RPMI8226 (cell line): ENCODE results near the gene FOLR1.
"Not testable (repeated sequence)": the region's sequence is repeated elsewhere in the genome, so short reads cannot be mapped to it uniquely, and the experiment has no call there.

ENCODE experiments used
- DNase-seq: peaks from one replicate; pipeline ENCODE4 v3.0.0-alpha.2; 2015

The FOLR1 gene

DNA sequence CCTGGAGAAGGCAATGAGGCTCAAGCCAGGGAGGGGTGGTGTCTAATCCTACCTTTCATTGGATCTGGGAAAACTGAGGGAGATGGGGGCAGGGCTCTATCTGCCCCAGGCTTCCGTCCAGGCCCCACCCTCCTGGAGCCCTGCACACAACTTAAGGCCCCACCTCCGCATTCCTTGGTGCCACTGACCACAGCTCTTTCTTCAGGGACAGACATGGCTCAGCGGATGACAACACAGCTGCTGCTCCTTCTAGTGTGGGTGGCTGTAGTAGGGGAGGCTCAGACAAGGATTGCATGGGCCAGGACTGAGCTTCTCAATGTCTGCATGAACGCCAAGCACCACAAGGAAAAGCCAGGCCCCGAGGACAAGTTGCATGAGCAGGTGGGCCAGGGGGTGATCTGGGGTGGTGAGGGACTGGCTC is at the start of gene FOLR1:
TSS of gene FOLR1 (plus strand) at position 180 of the 421 bp plus-strand sequence. CDS start at position 214, 34 bp downstream.
- no peak for DNase-seq

DNA sequence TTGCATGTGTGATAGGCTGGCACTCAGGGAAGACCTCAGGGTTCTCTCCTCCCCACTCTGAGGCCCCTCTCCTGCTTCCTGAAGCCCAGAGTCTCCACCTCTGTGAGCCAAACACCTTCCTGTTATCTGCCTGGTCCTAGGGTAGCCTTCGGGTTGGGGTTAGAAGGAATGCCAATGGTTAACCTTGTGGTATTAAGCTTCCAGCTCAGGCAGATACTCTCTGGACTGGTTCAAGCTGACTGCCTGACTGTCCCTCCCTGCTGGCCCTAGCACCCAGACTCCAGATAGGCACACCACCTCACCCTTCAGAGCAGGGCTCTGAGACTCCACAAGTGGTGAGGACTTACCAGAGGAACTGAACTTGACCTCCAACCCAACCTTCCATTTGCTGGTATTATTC is 49.4 kb upstream of the FOLR1 start:
- not testable (repeated sequence) for DNase-seq

DNA sequence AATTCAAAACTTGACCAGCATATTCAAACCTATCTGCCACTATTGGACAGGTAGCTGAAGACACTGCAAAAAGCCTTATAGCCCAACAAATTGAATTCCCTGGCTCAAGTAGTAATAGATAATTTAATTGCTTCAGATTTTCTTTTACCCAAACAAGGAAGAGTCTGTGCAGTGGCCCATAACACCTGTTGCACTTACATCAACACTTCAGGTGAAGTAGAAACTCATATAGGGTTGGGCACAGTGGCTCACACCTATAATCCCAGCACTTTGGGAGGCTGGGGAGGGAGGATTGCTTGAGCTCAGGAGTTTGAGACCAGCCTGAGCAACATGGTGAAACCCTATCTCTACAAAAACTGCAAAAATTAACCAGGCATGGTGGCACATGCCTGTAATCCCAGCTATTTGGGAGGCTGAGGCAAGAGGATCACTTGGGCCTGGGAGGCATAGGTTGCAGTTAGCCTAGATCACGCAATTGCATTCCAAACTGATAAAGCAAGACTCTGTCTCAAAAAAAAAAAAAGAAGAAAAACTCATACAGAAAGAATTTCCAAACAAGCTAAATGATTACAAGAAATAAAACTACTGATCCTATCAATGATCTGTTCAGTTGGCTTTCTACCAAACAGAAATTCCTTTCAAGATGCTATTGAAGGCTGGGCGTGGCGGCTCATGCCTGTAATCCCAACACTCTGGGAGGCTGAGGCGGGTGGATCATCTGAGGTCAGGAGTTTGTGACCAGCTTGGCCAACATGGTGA is 47.0 kb upstream of the FOLR1 start:
- DNase-seq, result no peak

DNA sequence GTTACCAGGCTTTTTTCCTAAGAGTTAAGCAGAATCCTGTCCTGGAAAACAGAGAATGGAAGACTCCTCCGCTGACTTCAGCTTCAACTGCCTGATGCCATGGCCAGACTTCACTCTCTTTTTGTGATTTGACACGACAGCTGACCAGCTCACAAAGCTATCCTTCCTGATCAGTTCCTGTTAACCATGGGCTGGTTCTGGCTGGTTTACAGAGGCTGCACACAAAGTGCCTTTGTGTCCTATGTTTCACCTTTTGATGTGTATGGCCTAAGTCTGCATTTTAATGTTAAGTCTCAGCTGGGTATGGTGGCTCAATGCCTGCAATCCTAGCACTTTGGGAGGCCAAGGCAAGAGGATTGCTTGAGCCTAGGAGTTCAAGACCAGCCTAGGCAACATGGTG is 45.3 kb upstream of the FOLR1 start:
- DNase-seq, result no peak

DNA sequence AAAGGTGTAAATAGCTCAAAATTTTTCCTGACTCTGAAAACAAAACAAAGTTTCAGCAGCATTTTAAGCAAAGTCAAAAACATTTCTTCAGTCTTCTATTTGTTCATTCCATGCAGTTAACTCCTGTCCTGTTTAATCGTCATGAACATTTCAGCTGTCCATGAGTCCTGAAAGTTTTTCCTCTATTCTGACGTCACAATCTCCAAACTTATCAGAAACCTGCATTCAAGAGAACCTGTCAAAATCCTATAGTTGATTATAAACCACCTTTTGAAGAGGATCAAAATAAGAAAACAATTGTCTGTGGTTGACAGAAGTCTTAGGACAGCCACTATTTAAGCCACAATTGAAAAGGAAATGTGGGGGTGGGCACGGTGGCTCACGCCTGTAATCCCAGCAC is 41.1 kb upstream of the FOLR1 start:
- DNase-seq, result no peak

DNA sequence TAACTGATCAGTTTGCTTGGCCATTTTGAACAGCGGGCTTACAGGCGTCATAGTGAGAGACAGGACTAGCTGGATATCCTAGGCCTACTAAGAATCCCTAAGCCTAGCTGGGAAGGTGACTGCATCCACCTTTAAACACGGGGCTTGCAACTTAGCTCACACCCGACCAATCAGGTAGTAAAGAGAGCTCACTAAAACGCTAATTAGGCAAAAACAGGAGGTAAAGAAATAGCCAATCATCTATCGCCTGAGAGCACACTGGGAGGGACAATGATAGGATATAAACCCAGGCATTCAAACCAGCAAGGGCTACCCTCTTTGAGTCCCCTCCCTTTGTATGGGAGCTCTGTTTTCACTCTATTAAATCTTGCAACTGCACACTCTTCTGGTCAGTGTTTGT is 38.1 kb upstream of the FOLR1 start:
- DNase-seq, result not testable (repeated sequence)

DNA sequence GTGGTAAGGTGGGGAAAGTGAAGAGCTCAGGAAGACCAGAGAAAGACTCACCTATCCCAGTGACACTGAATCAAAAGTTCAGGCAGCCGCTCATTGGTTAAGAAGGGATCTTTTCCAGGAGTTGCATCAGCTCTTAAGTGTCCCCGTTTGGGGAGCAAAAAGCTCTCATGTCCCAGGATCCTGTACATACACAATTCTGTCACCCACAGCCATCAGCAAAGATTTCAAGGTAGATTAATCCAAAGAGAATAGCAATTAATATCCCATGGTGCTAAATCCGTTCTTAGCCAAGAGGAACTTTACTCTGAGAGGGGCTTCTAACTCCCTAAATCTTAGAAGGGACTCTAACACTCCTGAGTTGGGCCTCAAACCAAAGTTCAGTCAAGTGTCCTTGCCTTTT is 37.1 kb upstream of the FOLR1 start:
- no peak for DNase-seq

DNA sequence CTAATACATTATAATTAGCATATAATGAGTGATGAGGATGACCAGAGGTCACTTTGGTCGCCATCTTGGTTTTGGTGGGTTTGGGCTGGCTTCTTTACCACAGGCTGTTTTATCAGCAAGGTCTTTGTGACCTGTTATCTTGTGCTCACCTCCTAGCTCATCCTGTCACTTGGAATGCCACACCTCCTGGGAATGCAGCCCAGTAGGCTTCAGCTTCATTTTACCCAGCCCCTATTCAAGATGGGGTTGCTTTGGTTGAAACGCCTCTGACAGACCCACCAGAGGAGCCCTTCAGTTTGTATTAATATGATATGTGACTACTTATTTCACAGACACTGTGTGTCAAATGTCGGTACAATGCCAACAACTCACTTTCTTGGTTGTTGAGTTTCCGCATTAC is 36.2 kb upstream of the FOLR1 start:
- DNase-seq, result no peak

DNA sequence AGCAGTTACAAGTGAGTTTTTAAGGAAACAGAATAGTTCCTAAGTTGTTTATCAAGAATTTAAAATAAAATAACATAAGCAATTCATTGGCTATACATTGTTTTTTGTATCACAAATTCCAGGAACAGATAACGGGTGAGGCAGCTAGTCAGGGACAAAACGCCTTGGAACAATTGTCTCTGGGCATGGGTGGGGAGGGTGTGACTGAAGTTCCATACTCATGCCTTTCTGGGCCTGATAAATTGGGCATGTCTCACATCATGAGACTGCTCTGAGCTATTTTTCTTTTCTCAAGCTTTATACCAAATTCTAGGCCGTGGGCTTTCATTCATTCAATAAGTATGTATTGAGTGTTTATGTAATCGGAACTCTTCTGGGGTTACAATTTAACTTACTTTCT is 34.8 kb upstream of the FOLR1 start:
- DNase-seq, result no peak

DNA sequence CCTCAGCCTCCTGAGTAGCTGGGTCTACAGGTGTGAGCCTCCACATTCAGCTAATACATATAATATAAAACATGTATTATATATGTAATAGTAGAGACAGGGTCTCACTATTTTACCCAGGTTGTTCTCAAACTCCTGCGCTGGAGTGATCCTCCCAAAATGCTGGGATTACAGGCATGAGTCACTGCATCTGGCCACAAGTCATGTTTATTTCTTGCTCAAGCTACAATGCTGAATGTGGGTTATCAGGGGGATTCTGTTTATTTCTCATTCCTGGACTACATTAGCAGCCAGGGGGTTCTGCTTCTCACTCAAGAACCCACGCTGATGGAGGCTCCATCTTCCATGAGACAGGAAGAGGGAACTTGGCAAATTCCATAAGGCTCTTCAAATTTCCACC is 31.6 kb upstream of the FOLR1 start:
- DNase-seq, result no peak

DNA sequence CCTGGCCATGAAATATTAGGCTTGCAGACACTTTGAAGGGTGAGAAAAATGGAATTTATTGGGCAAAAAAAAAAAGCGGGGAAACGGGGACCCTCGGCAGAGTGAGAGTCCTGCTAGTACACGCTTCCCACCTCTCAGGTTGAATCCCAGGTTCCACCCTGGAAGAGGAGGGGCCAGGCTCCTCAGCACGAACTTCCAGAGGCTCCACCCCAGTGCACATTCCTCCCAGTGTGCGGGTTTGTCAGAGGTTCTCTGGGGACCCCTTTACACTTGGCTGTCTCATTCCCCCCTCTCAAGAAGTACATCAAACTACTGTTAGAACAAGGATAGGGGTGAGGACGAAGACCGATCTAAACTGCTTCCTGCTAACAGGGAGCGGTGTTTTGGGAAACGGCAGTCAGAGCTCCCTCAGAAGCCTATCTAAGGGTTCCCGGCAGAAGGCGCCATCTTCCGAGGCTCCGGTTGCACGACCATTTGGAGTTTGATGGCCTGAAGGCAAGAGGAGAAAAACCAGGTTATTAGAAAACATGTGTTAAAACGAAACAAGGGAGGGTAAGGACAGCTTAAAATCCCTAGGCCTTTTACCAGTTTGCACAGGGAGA is 28.9 kb upstream of the FOLR1 start:
- DNase-seq, result no peak

DNA sequence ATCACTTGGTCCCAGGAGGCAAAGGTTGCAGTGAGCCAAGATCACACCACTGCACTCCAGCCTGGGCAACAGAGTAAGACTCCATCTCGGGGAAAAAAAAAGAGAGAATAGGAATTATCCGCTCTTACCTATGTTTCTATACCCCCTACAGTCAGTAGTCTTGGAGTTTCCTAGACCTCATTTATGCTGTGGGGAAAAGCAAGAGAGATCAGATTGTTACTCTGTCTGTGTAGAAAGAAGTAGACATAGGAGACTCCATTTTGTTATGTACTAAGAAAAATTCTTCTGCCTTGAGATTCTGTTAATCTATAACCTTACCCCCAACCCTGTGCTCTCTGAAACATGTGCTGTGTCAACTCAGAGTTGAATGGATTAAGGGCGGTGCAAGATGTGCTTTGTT is 27.8 kb upstream of the FOLR1 start:
- not testable (repeated sequence) for DNase-seq

DNA sequence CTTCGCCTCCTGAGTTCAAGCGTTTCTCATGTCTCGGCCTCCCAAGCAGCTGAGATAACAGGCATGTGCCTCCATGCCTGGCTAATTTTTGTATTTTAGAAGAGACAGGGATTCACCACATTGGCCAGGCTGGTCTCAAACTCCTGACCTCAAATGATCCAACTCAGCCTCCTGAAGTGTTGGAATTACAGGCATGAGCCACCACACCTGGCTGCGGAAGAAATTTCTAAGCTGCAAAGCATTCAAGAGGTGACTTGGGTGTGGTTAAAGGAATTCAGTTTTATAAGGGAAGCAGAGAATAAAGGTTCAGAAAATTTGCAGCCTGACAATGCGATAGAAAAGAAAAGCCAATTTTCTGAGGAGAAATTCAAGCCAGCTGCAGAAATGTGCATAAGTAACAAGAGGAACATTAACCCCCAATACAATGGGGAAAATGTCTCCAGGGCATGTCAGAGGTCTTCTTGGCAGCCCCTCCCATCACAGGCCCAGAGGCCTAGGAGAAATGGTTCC is 22.8 kb upstream of the FOLR1 start:
- not testable (repeated sequence) for DNase-seq

DNA sequence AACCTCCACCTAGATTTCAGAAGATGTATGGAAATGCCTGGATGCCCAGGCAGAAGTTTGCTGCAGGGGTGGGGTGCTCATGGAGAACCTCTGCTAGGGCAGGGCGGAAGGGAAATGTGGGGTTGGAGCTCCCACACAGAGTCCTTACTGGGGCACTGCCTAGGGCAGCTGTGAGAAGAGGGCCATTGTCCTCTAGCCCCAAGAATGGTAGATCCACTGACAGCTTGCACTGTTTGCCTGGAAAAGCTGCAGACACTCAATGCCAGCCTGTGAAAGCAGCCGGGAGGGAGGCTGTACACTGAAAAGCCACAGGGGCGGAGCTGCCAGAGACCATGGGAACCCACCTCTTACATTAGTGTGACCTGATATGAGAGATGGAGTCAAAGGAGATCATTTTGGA is 22.2 kb upstream of the FOLR1 start:
- not testable (repeated sequence) for DNase-seq

DNA sequence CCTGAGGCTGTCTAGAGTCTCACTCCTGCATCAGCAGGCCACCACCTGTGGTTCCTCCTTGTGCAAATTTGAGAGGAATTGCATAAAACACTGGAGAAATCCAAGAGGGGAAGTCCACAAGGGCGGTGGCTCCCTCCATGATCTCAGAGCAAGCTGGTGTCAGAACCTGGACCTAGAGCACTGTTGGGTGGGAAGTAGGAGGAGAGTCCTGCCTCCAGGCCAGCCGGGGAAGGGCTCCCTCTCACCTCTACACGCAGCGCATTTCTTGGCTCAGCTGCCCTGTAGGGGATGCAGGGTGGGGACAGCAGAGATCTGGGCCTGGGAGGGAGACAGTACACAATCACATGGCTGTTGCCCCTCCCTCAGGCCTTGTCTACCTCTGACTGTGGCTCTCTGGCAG is 19.9 kb upstream of the FOLR1 start:
- DNase-seq, result not testable (repeated sequence)

DNA sequence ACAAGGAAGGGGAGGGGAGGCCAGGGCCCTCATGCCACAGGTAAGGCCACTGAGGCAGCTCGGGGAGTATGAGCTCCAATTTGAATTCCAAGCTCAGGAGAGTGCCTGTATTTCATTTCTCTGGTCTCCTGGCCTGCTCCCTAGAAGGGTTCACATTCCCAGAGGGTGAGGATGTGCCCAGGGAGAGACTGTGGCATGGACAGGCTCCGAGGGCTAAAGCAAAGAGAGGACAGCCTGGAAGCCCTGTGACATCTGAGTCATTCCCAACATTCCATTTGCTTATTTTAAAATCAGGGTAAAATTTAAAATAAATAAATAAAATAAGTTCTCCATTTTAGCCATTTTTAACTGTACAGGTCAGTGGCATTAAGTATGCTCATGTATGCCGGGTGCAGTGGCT is 18.6 kb upstream of the FOLR1 start:
- DNase-seq, result no peak

DNA sequence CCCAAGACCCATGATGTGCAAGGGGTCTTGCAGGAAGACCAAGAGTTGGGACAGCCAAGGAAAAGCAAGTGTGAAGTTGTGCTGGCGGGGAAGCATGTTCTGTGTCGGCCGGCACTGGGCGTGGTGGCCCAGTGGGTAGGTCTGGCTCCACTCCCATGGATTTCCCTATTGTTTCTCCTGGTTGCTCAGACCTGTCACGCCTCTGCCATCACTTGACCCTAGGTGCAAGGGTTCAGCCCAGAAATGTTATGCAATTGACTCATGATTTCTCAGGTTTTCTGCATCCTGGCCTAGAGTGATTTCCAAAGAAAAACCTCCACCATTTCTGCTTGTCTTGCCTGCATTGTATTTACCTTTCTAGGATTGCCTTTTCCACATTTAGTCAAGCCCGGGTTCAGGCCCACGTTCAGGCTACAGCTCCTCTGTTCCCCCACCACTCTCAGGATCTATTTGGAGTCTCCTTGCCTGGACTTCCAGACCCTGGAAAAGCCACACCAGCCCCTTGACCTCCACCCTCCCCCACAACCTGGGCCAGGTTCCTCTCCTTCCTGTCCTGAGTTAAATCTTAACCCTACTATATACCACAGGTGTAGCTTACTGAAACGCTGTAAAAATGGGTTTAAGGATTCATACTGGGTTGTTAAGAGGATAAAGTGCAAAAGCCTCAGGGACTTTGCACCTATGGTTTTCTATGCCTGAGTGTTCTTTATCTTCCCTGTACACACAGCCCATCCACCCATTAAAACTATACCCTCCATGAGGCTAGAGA is 17.5 kb upstream of the FOLR1 start:
- DNase-seq, result no peak

DNA sequence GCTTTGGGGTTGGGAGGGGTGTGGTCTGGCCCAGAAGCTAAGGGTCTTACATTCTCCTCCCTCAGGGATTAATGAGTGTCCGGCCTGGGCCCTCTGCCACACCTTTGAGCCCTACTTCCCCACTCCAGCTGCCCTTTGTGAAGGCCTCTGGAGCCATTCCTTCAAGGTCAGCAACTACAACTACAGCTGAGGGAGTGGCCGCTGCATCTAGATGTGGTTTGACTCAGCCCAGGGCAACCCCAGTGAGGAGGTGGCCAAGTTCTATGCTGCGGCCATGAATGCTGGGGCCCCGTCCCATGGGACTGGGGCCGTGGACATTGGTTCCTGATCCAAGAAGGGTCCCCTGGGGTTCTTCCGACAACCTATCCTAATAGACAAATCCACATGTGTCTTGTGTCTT is 14.3 kb upstream of the FOLR1 start:
- no peak for DNase-seq

DNA sequence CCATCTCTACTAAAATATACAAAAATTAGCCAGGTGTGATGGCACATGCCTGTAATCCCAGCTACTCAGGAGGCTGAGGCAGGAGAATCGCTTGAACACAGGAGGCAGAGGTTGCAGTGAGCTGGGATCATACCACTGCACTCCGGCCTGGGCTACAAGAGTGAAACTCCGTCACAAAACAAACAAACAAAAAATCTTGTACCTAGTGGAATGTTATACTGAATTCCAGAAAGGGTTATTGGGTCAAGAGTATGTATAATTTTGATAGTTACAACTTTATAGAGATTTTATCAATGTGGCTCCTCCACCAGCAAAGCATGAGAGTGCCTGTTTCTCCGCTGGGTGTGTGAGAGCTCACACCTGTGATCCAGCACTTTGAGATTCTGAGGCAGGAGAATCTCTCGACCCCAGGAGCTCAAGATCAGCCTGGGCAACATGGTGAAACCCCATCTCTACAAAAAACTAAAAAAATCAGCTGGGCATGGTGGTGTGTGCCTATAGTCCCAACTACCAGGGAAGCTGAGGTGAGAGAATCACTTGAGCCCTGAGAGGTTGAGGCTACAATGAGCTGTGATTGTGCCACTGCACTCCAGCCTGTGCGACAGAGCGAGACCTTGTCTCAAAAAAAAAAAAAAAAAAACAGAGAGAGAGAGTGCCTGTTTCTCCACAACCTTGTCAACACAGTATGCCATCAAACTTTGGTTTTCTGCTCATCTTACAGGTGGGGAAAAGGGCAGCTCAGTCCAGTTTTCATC is 12.7 kb upstream of the FOLR1 start:
- DNase-seq, result no peak

DNA sequence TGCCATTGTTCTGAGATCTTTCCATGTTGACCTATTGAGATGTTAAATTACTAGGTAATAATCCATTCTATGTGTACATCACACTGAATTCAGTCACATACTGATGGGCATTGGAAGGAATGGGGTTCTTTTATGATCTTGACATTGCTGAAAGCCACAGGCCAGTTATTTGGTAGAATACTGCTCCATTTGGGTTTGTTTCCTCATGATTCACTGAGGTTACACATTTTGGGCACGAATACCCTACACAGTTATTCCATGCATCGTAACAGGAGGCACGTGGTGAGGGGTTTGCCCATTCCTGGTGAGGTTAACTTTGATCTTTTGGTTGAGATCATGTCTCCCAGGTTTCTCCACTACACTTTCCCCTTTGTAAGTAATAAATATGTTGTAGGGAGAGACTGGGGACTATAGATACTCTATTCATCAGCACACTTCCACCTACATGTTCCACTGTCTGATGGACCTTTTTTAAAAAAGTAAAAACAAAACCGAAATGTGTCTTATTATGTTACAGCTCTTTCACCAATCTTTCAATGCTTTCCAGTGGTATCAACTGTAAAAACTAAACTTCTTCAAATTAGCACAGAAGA is 12.0 kb upstream of the FOLR1 start:
- no peak for DNase-seq

DNA sequence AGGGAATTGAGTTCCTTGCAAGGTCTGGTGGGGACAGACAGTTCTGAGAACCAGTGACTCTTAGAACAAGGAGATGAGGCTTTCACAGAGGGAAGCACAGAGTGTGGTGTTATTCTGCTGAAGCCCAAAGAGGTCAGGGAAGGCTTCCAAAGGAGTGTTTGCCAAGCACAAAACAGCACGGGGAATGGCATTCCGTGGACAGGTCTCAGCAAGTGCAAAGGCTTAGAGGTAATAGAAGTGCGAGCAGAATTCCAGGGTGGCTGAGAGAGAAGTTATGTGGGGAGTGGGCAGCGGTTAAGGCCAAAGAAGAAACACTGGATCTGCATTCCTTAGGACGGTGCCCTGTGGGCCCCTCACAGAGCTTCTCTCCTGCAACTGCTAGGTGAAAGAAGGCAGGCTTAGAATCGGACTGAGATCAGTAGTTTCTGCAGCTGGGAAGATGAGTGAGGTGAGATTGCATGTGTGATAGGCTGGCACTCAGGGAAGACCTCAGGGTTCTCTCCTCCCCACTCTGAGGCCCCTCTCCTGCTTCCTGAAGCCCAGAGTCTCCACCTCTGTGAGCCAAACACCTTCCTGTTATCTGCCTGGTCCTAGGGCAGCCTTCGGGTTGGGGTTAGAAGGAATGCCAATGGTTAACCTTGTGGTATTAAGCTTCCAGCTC is 10.9 kb upstream of the FOLR1 start:
- not testable (repeated sequence) for DNase-seq

DNA sequence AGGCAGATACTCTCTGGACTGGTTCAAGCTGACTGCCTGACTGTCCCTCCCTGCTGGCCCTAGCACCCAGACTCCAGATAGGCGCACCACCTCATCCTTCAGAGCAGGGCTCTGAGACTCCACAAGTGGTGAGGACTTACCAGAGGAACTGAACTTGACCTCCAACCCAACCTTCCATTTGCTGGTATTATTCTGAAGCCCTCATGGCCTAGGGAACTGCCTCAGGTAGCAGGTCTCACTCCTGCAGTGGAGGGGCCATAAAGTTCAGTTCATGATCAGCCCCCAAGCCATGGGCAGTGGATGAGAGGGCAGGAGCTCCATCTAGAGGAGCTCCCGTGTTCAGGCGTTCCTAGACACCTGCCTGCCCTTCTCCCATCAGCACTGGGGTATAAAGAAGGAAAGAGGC is 10.4 kb upstream of the FOLR1 start:
- DNase-seq, result not testable (repeated sequence)
